ENCODE results near the gene FOSL2.
A peak's percentile ranks its signal among the peaks of the same experiment; 100 is the strongest.

FOSL2 gene

DNA sequence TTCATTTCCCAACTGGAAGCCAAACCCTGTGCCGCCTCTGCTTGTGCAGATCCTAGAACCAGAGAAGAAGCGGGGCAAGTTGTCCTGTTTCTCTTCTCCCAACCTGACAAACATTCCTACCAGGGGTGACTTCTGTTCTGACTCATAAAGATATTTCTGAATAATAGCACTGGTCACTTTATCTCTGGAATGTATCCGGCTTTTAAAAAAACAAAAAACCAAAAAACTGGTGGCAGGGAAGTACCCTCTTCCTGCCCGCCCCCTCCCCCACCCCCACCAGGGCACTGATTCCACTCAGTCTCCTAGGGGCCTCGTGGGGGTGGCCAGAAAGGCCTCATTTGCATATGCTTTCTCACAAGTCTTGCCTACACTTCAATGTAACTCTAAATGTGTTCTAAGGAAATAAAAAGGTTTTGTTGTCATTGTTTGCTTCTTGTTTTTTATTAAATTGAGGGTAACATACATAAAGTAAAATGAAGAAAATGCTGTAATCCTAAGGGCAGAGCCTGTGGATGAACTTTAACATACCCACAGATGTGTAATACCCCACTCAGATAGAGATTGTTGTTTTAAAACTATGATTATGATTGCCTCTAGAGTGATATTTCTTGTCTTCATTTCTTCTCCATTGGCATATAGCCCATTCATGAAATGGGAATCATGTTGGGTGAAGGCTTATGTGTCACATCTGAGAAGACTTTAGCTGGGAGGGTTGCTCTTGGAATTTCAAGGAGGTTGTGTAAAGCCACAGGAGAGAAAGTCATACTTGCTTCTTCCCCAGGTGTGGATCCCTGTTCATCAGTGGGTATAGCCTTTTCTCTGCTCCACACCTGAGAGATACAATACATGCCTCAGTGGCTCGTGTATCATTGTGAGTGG is 5.3 kb upstream of the FOSL2 start:
- TF ChIP-seq, protein P1, sequence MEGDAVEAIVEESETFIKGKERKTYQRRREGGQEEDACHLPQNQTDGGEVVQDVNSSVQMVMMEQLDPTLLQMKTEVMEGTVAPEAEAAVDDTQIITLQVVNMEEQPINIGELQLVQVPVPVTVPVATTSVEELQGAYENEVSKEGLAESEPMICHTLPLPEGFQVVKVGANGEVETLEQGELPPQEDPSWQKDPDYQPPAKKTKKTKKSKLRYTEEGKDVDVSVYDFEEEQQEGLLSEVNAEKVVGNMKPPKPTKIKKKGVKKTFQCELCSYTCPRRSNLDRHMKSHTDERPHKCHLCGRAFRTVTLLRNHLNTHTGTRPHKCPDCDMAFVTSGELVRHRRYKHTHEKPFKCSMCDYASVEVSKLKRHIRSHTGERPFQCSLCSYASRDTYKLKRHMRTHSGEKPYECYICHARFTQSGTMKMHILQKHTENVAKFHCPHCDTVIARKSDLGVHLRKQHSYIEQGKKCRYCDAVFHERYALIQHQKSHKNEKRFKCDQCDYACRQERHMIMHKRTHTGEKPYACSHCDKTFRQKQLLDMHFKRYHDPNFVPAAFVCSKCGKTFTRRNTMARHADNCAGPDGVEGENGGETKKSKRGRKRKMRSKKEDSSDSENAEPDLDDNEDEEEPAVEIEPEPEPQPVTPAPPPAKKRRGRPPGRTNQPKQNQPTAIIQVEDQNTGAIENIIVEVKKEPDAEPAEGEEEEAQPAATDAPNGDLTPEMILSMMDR (IDR thresholded peaks at IDR 0.05; ENCODE audit: borderline replicate concordance, control extremely low read depth, extremely low read depth, insufficient read depth, missing control alignments) = no peak
- in situ Hi-C loops (cut with MboI; ENCODE audit: low sequenced_read_pairs, unreplicated experiment) = no loop called here
- no peak for DNase-seq (ENCODE audit: low spot score)

DNA sequence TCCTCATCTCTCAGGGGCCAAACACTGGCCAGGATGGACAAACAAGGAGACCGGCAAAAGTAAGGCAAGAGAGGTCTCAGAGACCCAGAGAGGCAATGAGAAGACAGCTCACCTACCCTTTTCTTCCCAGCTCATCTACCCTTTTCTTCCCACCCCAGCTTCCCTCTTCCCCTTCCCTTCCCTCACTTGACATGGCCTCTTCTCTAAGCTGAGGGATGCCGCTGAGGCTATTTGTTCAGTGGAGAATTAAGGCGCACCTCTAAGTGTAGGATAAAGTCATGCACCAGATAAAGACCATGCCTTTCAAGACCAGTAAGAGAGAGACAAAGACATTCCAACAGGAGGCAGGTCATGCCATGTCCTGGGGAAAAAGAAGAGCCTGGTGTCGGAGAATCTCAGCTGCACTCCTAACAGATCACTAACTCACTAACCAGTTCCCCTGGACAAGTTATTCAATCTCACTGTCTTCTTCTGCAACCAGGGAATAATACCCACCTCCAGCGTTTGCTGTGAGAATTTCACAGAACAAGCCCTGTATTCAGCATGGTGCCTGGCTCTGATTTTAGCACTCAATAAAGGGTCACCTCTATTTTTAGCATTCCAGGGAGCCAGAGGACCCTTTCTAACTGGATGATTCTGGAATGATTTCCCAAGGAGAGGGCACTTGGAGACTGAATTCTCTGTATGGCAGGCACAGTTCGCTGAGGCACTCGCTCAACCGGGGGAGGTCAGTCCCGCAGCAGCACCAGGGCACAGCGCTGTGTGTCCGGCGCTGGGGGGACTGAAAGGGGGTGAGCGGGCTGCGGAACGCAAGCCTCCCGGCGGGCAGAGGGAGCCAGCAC is 3.0 kb upstream of the FOSL2 start:
- TF ChIP-seq, protein P1 (IDR thresholded peaks at IDR 0.05; ENCODE audit: borderline replicate concordance, control extremely low read depth, extremely low read depth, insufficient read depth, missing control alignments) = no peak
- in situ Hi-C loops (cut with MboI; ENCODE audit: low sequenced_read_pairs, unreplicated experiment) = no loop called here
- no peak for DNase-seq (ENCODE audit: low spot score)

DNA sequence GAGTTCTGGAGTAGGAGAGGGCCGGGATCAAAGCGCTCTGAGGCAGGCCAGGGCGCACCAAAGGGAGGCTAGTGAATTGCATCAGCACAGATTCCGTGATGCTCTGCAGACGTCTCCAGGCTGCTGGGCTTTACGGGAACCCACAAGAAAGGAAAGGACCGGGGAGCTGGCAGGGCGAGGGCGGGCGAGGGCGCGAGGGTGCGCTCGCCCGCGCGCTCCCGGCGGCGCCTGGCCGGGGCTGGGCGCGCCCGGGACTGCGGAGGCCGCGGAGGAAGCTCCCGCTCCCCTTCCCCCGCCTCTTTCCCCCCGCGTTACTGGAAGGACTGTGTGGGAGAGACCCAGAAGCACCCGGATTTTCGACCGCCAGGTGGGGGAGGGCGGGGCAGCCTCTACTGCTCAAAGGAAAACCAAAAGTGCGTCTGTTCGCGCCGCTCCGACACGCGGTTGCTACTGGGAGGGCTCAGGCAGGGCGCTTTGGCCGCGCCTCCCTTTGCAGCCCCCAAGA is 2.4 kb upstream of the FOSL2 start:
- TF ChIP-seq, protein P1 (IDR thresholded peaks at IDR 0.05; ENCODE audit: borderline replicate concordance, control extremely low read depth, extremely low read depth, insufficient read depth, missing control alignments) = no peak
- DNase-seq (ENCODE audit: low spot score) = peak; percentile 79
- in situ Hi-C loops (cut with MboI; ENCODE audit: low sequenced_read_pairs, unreplicated experiment) = no loop called here

DNA sequence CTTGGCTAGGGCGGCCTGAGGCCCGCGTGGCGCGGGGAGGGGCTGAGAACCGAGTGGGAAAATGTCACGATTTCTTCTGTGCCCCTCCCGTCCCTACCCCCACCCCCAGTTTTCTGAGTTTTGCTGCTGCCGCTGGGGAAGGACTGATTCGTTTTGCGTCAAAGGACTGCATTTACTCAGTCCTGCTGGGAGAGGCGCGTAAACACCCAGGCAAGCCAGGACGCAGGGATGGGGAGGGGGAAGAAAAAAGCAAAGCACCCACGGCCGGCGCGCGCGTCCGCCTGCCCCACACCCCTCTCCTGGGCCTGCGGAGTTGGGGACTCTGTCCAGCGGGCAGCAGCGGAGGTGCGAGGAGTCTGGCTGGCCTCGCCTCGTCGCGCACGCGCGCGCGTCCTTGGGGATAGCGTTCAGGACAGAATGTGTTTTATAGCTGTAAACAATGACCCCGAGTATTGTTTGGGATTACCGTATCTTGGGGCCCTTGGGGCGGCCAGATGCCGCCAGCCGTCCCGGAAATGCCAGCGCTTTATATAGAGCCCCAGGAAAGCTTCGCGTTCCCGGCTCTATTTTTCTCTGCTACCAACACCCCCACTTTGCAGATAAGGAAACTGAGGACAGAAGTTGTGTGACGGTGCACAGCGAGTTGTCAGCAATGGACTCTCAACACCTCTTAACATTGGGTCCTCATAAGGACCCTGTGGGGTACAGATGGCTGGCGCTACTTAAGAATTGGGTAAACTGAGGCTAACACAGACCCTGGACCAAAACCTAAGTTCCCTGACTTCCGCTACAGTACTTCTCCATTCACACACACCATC is 1.7 kb upstream of the FOSL2 start:
- in situ Hi-C loops (cut with MboI; ENCODE audit: low sequenced_read_pairs, unreplicated experiment) = no loop called here
- peak; percentile 44 for DNase-seq (ENCODE audit: low spot score)
- TF ChIP-seq, protein P1 (IDR thresholded peaks at IDR 0.05; ENCODE audit: borderline replicate concordance, control extremely low read depth, extremely low read depth, insufficient read depth, missing control alignments) = no peak

DNA sequence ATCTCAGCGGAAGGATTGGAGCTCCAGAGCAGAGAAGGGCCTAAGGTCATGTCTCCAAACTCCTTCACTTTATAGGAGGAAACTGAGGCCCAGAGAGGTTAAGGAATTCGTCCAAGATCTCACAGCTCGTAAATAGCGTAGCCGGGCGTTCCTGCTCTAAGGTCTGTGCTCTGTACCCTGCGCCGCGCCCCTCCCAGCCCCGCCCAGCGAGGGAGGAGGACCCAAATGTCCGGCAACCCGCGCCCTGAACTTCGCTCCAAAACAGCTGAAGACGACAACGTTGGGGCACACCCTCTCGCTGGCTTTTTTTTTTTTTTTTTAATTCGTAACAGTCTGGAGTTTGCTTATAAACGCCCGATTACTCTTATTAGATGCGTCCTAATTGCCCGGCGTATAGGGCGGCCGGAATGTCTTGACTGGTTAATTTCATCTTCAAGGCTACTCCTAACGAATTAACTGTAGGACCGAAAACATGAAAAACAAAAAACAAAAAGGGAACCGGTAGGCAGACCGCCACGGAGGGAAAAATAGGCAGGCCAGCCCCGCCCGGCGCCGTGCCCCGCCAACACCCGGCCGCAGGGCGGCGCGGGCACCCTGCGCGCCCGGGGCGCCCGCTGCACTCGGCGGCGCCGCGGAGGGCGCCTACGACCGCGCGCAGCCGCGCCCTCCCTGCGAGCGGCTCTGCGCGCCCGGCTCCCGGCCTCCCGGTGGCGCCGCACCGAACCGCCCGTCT is 928 bp upstream of the FOSL2 start:
- TF ChIP-seq, protein P1 (IDR thresholded peaks at IDR 0.05; ENCODE audit: borderline replicate concordance, control extremely low read depth, extremely low read depth, insufficient read depth, missing control alignments) = no peak
- in situ Hi-C loops (cut with MboI; ENCODE audit: low sequenced_read_pairs, unreplicated experiment) = no loop called here
- DNase-seq (ENCODE audit: low spot score) = peak; percentile 64

Data from GM13976 (cell line).